Measurements from ENCODE around the gene AUTS2. TPM values are rescaled to one million over a fixed set of nuclear protein-coding genes. Genes with fewer than 3 reads are reported as not detected.

Gene AUTS2
- total RNA-seq, 1 donor from 2014 or later: 0.20 TPM

DNA sequence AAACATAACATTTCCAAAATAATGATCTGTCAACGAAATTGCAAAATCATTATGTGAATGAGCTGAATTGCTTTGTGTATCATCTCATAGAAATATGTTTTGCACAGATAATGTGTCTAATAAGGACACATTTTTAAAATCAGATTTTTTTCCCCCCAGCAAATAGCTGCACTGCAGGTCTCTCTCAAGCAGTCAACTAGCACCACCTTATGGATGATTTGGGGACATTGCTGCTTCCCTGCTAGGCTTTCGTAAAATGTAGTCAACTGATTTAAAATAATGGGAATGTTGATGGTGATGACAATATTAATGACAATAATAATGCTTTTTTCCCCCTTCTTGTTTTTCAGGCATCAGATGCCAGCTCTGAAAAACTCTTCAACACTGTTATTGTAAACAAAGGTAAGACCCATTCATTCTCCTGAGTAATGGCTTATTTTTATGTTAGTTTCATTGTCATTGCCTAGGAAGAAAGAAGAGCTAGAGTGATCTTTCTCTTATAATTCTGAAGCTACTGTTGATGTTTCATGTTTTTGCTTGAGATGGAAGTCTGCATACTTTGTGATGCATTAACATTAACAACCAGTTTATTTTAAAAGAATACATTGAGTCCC, 1100.1 kb downstream of the AUTS2 start:
- DNase-seq (ENCODE audit: low read depth, low spot score): no peak

DNA sequence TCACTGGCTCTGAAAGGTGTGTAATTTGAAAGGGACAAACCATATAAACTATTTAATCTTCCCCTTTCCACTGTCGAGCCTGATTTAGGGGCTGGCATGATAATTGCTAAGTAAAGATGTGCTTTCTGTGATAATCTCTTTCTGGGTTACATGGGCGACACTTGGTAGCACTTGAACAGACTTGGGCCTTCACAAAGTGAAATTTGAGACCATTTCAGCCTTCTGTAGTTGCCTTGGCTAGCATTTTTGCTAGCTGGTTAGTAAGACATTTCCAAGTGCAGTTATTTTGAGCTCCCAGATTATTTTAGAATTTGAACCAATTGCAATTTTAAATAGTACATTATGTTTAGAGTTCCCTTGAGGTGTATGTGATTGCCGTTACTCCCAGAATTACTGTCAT, 1101.0 kb downstream of the AUTS2 start:
- no peak for DNase-seq (ENCODE audit: low read depth, low spot score)

DNA sequence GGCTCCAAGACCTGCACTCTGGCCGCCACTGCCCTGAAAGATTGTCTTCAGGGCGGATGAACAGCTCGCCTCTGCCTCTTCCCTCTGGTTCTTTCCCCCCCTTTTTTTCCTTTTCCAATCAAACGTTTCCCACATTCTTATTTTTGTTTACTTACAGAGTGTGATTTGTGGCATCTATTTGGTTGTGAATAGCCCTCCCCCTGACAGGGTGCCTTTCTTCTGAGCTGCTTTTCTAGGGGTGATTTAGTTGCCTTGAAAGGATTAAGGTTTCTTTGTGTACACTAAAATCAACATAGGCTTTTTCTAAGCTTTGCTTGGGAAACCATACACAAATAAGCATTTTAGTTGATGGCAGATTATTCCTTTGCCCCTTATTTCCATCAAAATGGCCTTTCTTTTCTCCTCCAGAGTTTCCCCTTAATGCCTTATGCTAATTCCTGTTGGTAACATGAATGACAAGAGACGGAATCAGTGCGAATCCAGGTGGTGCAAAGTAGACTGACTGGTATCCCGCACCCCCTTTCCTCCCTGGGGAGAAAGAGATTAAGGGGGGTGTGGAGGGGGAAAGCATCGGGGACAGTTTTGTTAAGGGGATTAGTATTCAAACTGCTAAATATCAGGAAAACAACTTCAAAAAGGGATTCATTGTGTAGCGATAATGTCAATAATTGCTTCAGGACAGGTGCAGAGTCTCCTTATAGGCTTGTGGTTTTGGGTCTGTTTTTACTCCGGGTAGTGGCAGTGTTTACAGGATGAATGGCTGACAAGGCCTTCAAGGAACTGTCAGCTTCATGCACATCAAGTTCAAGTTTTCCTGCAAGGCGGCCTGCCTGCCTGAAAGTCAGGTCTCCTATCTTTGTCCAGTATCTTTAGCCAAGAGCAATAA, 1102.0 kb downstream of the AUTS2 start:
- DNase-seq (ENCODE audit: low read depth, low spot score): no peak

DNA sequence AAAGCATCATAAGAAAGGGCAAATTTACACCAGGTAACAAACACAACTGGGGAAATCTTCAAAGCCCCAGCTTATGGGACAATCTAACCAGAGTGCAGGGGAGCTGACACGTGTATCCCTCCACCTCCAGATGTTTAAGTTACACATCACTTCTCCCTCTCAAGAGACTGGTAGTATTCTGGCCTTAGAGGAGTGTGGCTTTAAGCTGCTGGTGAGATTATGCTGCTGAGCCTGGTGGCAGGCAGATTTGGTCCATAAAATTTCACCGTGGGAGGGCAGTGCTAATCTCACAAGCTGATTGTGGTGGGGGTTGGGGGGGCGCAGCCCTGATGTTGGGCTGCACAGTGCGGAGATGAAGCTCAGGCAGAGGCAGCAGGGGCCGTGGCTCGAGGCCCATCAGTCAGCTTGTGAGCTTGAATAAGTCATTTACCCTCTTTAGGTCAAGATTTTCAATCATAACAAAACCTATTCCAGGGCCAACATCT, 1102.7 kb downstream of the AUTS2 start:
- DNase-seq (ENCODE audit: low read depth, low spot score): no peak

DNA sequence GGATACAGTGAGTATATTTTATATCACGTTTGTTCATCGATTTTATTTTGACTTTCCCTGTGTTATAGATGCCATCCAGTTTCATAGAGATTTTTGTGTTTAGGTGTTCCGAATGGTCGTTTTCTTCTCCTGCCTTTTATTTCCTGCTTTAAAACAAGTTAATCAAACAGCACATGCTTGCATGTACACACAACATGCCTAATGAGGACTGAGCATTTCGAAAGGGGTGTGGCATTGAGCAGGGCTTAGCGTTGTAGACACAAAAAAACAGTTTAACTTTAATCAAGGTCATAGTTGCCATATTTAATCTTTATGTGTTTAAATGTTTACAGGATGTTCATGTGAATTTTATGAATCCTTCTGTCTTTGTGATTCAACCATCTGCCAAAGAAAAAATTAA, 1103.2 kb downstream of the AUTS2 start:
- no peak for DNase-seq (ENCODE audit: low read depth, low spot score)

DNA sequence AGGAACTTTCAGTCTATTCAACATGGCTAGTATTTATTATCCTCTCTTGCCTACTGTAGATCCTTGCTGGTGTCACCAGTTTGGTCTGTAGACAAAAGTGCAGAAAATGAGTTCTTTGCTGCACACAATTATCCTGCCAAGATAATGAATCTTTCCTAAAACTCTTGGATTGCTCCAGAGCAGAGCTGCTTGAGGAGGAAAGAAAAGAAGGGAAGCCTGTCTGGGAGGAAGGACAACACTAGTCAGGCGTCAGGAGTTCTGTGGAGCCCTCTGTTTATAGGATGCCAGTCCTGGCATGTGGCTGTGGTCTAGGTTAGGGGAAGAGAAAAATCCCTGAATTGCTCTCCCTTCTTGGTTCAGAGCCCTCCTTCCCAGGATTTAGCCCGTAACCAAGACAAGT, 1103.7 kb downstream of the AUTS2 start:
- DNase-seq (ENCODE audit: low read depth, low spot score): no peak

DNA sequence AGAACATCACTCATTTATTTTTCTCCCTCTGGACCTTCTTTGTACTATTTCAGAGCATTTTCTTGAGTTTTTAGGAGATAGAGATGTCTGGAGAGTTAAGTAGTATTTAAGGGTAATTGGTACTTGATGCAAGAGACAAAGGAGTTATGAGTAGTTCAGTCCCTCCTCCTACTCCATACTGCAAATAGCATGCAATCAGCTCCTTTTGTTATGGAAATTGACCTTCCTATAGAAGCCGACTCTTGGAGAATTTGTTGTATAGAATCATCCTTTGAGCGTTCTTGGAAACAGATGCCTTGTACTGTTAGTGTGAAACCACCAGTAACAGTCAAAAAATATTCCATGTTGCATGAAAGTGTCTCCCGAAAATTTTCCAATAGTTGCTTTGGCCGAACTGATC, 1105.5 kb downstream of the AUTS2 start:
- no peak for DNase-seq (ENCODE audit: low read depth, low spot score)

DNA sequence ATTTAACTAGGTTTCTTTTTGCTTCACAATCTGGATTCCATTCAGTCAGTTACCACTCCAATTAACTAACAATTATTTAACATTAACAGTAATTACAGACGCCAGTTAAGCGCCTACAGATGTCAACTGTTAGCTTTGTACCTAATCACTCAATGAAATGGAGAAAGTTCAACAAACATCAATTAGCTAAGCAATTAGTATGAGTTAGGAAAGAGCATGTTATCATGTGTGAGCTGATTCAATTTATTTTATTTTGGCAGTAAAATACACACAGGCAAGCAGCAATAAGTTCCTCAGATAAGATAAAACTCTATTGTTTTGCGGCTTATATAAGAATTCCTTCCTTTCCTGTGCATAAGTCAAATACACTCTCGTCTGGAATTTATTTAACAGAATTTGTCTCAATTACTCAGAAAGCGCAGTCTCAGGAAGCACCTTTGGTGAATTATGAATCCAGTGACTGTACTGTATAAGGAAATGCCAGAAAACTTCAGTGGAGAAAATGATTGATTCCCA, 1106.6 kb downstream of the AUTS2 start:
- DNase-seq (ENCODE audit: low read depth, low spot score): no peak

DNA sequence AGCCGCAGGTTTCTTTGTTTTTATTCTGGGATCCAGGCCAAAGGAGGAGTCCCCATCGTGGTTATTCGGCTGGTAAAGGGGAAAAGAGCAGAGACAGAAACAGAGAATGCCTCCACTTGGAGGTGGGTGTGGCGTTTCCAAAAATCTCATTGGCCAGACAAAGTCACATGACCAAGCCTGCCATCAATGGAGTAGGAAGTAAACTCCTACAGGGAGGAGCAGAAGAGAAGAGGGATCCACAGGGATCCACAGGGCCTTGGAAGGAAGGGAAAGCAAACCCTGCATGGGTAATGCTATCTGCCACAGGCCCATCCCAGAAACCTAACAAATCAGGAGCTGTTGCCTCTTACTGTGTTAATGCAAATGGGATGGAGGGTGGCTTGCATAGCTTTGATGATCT, 1107.9 kb downstream of the AUTS2 start:
- no peak for DNase-seq (ENCODE audit: low read depth, low spot score)

DNA sequence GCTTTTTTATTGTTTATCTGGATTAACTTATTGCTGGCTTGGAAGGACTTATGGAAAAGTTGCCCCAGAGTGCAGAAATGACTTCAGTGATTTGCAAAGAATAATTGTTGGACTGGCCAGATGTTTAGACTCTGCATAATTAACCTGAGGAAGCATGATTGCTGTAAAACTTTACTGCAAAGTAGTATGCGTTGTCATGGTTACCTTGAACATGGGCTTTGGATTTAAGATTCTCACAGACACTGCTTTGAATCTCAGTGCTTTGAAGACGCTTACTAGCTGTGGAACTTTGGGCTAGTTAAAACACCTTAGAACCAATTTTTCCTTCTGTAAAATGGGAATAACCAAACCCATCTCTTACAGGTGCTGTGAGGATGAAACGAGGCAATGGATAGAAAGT, 1108.4 kb downstream of the AUTS2 start:
- no peak for DNase-seq (ENCODE audit: low read depth, low spot score)

DNA sequence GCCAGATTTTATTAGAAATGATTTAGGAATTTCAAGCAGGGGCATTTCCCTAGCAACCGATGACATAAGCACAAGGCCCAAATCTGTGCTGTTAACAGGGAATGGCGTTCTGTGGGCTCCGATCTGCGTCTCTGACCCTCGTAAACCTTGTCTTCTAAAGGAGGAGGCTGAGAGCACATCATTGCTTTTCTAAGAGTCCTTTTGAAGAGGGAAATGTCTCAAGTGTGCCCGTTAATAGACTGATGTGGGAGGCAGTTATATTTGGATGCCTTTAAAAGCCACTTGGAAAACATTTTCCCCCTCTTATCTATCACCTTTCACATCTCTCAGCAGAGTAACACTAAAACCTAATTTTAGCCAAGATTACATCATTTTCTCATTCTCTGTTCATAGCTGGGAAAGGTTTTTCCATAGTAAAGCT, 1109.6 kb downstream of the AUTS2 start:
- DNase-seq (ENCODE audit: low read depth, low spot score): no peak

DNA sequence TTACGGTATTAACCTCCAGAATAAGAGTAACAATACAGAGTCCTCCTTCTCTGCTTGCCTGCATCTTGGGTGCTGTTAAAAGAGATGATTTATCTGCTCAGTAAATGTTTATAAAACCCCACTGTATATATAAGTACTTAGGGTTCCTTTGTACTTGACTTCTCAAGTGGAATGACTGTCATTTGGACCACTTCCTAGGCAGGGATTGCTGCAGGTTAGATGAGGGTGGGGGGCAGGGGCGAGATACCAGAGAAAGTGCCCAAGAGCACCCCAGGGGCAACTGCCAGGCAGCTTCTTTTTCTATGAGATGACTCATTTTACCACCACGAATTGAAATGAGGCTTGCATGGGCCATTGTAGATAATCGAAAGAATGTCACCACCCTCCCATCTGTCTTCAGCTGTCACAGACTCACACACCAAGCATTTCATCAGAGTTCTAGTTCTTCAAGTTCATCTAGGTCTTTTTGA, 1111.8 kb downstream of the AUTS2 start:
- DNase-seq (ENCODE audit: low read depth, low spot score): no peak

DNA sequence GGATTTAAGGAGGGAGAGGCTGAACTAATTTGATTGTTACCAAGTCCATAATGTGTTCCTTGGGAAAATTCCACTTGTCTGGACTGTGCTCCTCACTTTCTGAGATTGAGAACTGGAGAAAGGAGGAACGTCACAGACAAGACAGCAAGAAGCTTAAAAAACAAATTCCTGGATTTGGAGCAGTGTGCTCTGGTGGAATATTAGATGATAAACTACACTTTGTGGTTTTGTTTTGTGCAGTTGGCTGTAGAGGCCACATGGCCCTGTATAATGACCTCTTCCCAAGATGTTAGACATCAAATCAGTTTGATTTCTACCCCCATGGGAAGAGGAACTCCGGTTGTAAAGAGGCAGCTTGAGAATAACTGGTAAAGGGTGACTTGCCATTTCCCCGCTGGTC, 1112.4 kb downstream of the AUTS2 start:
- DNase-seq (ENCODE audit: low read depth, low spot score): no peak

DNA sequence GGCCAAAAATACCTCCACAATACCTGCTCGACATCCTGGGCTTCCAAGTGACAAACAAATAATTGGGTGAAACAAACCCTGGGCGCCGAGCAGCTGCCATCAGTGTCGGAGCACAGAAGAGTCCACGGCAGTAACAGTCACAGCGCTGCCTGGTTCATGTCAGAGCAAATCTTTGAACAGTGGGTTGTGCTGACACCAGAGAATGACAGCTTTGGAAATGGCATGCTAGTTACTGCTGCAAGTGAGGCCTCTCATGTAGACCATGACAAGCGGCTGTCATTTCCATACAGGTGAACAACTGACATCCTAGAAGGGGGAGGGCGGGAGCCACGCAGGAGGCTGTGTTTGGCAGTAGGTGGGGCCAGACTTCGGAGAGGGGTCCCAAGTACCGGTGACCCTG, 1113.2 kb downstream of the AUTS2 start:
- no peak for DNase-seq (ENCODE audit: low read depth, low spot score)

DNA sequence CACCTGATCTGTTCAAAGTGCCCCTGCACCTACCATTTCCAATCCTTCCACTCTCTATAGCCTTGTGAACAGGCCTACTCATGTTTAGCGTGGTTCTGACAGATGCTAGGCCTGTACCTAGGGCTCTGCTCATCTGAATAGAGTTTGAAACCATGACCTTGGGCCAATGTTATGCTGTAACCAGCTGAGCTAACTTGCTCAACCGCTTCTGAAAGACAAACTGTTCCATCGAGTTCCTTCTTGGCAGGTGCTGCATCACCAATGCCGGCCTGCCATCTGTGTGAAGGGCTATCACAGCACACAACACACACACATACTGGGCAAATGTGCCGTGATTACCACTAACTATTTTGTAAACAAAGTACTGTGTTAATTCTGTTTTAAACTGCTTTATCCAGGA, 1114.7 kb downstream of the AUTS2 start:
- no peak for DNase-seq (ENCODE audit: low read depth, low spot score)

DNA sequence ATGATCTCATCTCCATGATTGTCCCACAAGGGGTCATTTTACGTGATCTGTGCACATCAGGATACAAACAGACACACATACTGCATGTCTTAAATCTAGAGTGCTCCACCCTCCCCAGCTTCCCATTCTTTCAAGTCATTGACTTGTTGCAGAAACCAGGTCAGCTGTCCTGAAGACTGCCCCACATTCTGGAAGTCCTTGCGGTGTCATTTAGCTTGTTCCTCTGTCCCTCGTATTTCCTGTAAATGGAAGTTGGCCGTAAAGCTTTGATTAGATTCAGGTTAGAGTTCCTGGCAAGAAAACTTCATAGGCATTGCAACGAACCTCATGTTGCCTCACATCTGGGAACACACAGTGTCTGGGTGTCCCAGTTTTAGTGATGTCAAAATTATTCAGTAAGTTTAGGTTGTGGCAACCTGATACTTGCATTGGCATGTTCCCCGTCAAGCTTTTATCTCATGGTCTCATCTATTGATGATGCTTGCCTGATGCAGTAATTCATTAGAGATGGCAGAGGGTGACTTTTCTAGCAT, 1116.3 kb downstream of the AUTS2 start:
- no peak for DNase-seq (ENCODE audit: low read depth, low spot score)

DNA sequence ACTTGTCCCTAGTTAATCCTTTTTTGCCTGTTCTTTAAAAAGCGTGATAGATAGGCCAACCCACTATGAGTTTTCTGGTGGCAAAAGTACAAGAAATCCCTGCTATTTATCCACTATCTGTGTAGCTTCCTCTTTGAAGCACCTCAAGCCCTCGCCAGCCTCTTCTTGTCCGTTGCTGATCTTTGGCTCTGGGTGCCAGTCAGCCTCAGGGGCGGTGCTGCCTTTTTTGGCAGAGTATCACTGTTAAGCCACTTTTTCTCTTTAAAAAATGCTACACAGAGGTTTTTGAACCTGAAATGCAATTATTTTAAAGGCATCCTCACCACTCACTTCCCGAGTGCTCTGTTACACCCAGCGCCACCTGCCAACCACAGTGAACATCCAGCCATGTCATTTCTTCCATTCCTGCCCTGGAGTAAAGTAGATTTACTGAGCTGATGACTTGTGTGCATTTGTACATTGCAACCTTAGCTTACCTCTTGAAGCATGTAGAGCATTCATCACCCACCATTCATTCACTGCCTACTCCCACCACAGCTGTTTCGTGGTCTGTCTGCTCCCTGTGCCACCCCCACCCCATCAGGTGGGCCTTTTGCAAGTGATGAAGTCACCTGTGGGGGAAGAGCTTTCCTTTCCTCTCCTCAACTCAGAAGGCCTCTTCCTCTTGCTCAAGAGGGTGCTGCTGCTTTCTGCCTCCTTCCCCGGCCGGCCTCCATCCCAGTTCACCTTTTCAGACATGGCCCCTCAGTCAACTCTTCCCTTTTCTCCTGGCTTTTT, 1119.5 kb downstream of the AUTS2 start:
- no peak for DNase-seq (ENCODE audit: low read depth, low spot score)

DNA sequence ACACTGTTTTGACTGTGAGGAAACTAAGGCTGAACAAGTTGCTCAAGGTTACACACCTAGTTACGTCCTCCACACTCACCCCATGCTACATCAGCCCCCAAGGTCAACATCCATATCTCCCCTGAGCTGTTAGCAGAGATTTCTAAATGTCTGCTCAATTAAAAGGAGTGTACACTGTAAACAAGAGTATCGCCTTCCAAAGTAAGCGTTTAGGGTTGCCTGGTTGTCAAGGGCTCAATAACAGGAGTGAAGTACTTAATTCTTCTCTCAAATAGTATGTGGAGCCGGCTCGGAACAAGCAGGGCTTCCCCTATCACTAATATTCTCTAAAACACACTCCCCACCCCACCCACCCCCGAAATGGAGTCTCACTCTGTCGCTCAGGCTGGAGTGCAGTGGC, 1120.8 kb downstream of the AUTS2 start:
- no peak for DNase-seq (ENCODE audit: low read depth, low spot score)

DNA sequence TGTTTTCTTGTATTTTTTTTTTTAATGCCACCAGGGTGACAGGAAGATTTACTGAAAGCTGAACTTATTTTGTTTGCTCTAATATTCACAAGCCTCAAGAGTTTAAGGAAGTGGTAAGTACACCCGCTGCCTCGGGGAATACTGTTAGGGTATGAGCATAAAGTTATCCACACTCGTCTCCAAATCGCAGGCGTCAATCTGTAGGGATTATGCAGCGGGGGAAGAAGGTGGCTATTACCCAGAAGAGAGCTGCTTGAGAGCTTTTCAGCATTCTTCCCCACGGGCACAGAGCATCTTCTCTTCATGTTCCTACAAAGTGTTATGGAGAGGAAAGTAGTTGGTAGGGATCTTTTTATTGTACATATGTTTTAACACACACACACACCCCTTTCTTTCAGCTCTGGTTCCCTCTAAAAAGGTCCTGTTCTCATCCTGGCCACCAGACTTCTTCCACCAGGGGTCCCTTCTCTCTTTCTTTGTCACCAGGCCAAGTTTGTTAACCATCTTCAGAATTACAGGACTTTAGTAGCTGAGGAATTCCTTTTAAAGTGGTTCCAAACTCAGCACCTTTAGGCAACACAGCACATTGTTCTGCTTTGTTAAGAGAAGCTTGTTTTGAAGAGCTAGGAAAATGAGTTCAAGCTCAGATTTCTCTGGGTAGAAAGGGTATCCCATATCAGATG, 1122.1 kb downstream of the AUTS2 start:
- no peak for DNase-seq (ENCODE audit: low read depth, low spot score)

DNA sequence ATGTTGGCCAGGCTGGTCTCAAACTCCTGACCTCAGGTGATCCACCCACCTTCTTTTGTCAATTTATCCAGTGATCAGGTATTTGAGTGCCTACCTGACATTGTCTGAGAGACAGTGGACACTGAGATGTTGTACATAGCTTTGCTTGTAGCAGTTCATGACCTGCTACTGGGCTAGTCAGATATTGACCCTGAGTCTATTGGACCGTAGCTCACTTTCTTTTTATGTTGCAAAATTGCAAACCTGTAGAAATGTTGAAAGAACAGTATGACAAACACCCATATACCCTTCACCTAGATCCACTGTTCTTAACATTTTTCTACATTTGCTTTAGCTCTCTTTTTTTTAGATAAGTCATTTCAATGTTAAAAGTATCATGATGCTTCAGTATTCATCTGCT, 1123.2 kb downstream of the AUTS2 start:
- DNase-seq (ENCODE audit: low read depth, low spot score): no peak

DNA sequence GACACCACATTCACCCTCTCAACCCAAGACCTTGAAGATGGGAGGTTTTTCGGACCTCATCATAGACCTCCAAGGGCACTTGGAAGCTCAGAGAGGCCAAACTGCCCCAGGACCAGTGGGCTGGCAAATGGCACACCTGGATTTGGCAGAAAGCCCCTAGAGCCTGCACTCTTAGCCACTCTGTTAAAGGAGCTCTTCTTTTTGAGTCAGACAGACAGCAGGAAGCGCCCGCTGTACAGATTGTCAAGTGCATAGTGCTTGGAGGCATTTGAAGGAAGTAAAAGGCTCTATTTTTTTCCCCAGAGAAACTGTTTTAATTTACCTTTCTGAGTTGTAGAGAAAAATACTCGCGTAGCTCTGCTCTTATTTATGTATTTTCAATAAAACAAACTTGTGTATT, 1125.1 kb downstream of the AUTS2 start:
- no peak for DNase-seq (ENCODE audit: low read depth, low spot score)

Data from pulmonary artery endothelial cell (primary cell).